ENCODE data around the gene EMX1. TPM values are rescaled to one million over a fixed set of nuclear protein-coding genes. Genes with fewer than 3 reads are reported as not detected.

Gene EMX1
- total RNA-seq, 1 experiment from 2014 or later = not detected

GRCh38 chr2:72947952-72948830 lies 30.9 kb downstream of the EMX1 start:
- Histone ChIP-seq H3K4me1 (replicated peaks) (no peaks in the 10 kb centered on the region), H3K27ac (no peak overlapping the region), H3K36me3 (no peaks in the 10 kb centered on the region), H3K4me3 (no peak overlapping the region), H3K27me3 (replicated peaks) (no peaks in the 10 kb centered on the region), H3K9me3 (replicated peaks) (no peaks in the 10 kb centered on the region)
- DNase-seq (ENCODE audit: low read depth in 1 of 2, low spot score in 2 of 2) = no peak

- no peaks in the 10 kb centered on the region for H3K27me3 ChIP-seq (replicated peaks)
- no peaks in the 10 kb centered on the region for H3K9me3 ChIP-seq (replicated peaks)
- H3K27ac ChIP-seq = no peak overlapping the region
- no peaks in the 10 kb centered on the region for H3K4me1 ChIP-seq (replicated peaks)
- no peak overlapping the region for H3K4me3 ChIP-seq
- DNase-seq (ENCODE audit: low read depth in 1 of 2, low spot score in 2 of 2) = no peak
- no peaks in the 10 kb centered on the region; the same call in 1 of the 2 replicates for H3K36me3 ChIP-seq
These were observed 31.7 kb downstream of the EMX1 start for GRCh38 chr2:72949045-72949444.

GRCh38 chr2:72949642-72950041 lies 32.3 kb downstream of the EMX1 start:
- H3K4me1 ChIP-seq (replicated peaks) = no peaks in the 10 kb centered on the region
- H3K36me3 ChIP-seq = no peaks in the 10 kb centered on the region; the same call in 1 of the 2 replicates
- H3K27ac ChIP-seq = no peak overlapping the region
- no peaks in the 10 kb centered on the region for H3K9me3 ChIP-seq (replicated peaks)
- no peaks in the 10 kb centered on the region for H3K27me3 ChIP-seq (replicated peaks)
- DNase-seq (ENCODE audit: low read depth in 1 of 2, low spot score in 2 of 2) = no peak
- no peak overlapping the region for H3K4me3 ChIP-seq

- Histone ChIP-seq H3K27ac (no peak overlapping the region), H3K36me3 (no peaks in the 10 kb centered on the region; the same call in 1 of the 2 replicates), H3K4me3 (no peak overlapping the region), H3K27me3 (replicated peaks) (no peaks in the 10 kb centered on the region), H3K4me1 (replicated peaks) (no peaks in the 10 kb centered on the region), H3K9me3 (replicated peaks) (no peaks in the 10 kb centered on the region)
- no peak for DNase-seq (ENCODE audit: low read depth in 1 of 2, low spot score in 2 of 2)
These were observed 33.4 kb downstream of the EMX1 start for GRCh38 chr2:72950558-72951255.

GRCh38 chr2:72951303-72952095 lies 34.2 kb downstream of the EMX1 start:
- no peaks in the 10 kb centered on the region for H3K27me3 ChIP-seq (replicated peaks)
- DNase-seq (ENCODE audit: low read depth in 1 of 2, low spot score in 2 of 2) = no peak
- H3K4me1 ChIP-seq (replicated peaks) = no peaks in the 10 kb centered on the region
- H3K4me3 ChIP-seq = no peak overlapping the region
- no peaks in the 10 kb centered on the region; the same call in 1 of the 2 replicates for H3K36me3 ChIP-seq
- no peak overlapping the region for H3K27ac ChIP-seq
- H3K9me3 ChIP-seq (replicated peaks) = no peaks in the 10 kb centered on the region

GRCh38 chr2:72952110-72952823 lies 34.9 kb downstream of the EMX1 start:
- Histone ChIP-seq H3K27me3 (replicated peaks) (no peaks in the 10 kb centered on the region), H3K4me1 (replicated peaks) (no peaks in the 10 kb centered on the region), H3K9me3 (replicated peaks) (no peaks in the 10 kb centered on the region), H3K27ac (no peak overlapping the region), H3K4me3 (no peak overlapping the region), H3K36me3 (no peaks in the 10 kb centered on the region; the same call in 1 of the 2 replicates)
- DNase-seq (ENCODE audit: low read depth in 1 of 2, low spot score in 2 of 2) = no peak

GRCh38 chr2:72952961-72953360 lies 35.6 kb downstream of the EMX1 start:
- Histone ChIP-seq H3K27ac (no peak overlapping the region), H3K4me3 (no peak overlapping the region), H3K27me3 (replicated peaks) (no peaks in the 10 kb centered on the region), H3K36me3 (no peaks in the 10 kb centered on the region; the same call in 1 of the 2 replicates), H3K9me3 (replicated peaks) (no peaks in the 10 kb centered on the region), H3K4me1 (replicated peaks) (no peaks in the 10 kb centered on the region)
- DNase-seq (ENCODE audit: low read depth in 1 of 2, low spot score in 2 of 2) = no peak

- H3K4me3 ChIP-seq = no peak overlapping the region
- DNase-seq (ENCODE audit: low read depth in 1 of 2, low spot score in 2 of 2) = no peak
- H3K27me3 ChIP-seq (replicated peaks) = no peaks in the 10 kb centered on the region
- no peaks in the 10 kb centered on the region for H3K9me3 ChIP-seq (replicated peaks)
- no peaks in the 10 kb centered on the region; the same call in 1 of the 2 replicates for H3K36me3 ChIP-seq
- H3K27ac ChIP-seq = no peak overlapping the region
- H3K4me1 ChIP-seq (replicated peaks) = no peaks in the 10 kb centered on the region
These were observed 36.2 kb downstream of the EMX1 start for GRCh38 chr2:72953528-72953927.

GRCh38 chr2:72953976-72954375 lies 36.7 kb downstream of the EMX1 start:
- Histone ChIP-seq H3K36me3 (no peaks in the 10 kb centered on the region; the same call in 1 of the 2 replicates), H3K27ac (no peak overlapping the region), H3K9me3 (replicated peaks) (no peaks in the 10 kb centered on the region), H3K4me1 (replicated peaks) (no peaks in the 10 kb centered on the region), H3K27me3 (replicated peaks) (no peaks in the 10 kb centered on the region), H3K4me3 (no peak overlapping the region)
- no peak for DNase-seq (ENCODE audit: low read depth in 1 of 2, low spot score in 2 of 2)

- Histone ChIP-seq H3K27me3 (replicated peaks) (no peaks in the 10 kb centered on the region), H3K27ac (no peak overlapping the region), H3K4me3 (no peak overlapping the region), H3K36me3 (no peaks in the 10 kb centered on the region; the same call in 1 of the 2 replicates), H3K4me1 (replicated peaks) (no peaks in the 10 kb centered on the region), H3K9me3 (replicated peaks) (no peaks in the 10 kb centered on the region)
- DNase-seq (ENCODE audit: low read depth in 1 of 2, low spot score in 2 of 2) = no peak
These were observed 37.3 kb downstream of the EMX1 start for GRCh38 chr2:72954376-72955227.

GRCh38 chr2:72955228-72956049 lies 38.1 kb downstream of the EMX1 start:
- no peaks in the 10 kb centered on the region; the same call in 1 of the 2 replicates for H3K36me3 ChIP-seq
- no peak for DNase-seq (ENCODE audit: low read depth in 1 of 2, low spot score in 2 of 2)
- H3K27me3 ChIP-seq (replicated peaks) = no peaks in the 10 kb centered on the region
- H3K4me3 ChIP-seq = no peak overlapping the region
- H3K27ac ChIP-seq = no peak overlapping the region
- H3K4me1 ChIP-seq (replicated peaks) = no peaks in the 10 kb centered on the region
- no peaks in the 10 kb centered on the region for H3K9me3 ChIP-seq (replicated peaks)

- H3K36me3 ChIP-seq = no peaks in the 10 kb centered on the region; the same call in 1 of the 2 replicates
- DNase-seq (ENCODE audit: low read depth in 1 of 2, low spot score in 2 of 2) = no peak
- no peaks in the 10 kb centered on the region for H3K4me1 ChIP-seq (replicated peaks)
- no peaks in the 10 kb centered on the region for H3K27me3 ChIP-seq (replicated peaks)
- no peaks in the 10 kb centered on the region for H3K9me3 ChIP-seq (replicated peaks)
- H3K27ac ChIP-seq = no peak overlapping the region
- H3K4me3 ChIP-seq = no peak overlapping the region
These were observed 38.7 kb downstream of the EMX1 start for GRCh38 chr2:72956050-72956395.
